NOMO-1 treated with DMSO at 0.1 percent for 48 hours (cell line): ENCODE data around the gene PLAAT4.
A peak's percentile ranks its signal among the peaks of the same experiment; 100 is the strongest.
"Not testable (repeated sequence)": the region's sequence is repeated elsewhere in the genome, so short reads cannot be mapped to it uniquely, and the experiment has no call there.

ENCODE experiments used
- DNase-seq: peaks from one replicate; lab custom pipeline; 2025; ENCODE audit not compliant: unreplicated experiment; lab: John Stamatoyannopoulos, UW

Gene PLAAT4

DNA sequence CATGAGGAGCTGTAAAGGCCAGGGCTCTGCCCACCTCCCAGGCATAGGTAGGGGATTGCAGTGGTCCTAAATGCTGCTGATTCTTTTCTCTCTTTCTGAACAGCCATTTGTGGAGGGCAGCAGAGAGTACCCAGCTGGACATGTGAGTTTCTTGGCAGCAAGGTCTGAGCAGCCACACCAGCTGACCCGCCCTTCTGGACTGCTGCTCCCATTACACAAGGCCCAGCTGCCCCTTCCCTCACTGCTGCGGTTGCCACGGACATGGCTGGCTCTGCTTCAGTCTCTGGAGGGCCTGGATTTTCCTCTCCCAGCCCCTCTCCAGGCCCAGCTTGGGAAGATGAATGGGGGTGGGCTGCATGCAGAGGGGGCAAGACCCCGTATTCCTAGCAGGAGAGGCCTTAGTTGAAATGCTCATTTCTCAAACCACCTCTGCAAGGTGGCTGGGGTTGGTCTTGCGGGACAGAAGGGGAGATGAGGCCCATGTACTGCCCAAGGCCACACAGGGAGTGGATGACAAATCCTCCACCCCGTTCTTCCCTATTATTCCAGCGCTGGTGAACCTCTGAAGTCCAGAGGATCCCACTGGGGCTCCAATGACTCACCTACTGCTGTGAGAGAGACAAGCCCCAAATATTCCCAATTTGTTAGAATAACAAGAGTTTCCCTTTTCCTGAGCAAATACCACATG, 26.1 kb upstream of the PLAAT4 start:
- no peak for DNase-seq

DNA sequence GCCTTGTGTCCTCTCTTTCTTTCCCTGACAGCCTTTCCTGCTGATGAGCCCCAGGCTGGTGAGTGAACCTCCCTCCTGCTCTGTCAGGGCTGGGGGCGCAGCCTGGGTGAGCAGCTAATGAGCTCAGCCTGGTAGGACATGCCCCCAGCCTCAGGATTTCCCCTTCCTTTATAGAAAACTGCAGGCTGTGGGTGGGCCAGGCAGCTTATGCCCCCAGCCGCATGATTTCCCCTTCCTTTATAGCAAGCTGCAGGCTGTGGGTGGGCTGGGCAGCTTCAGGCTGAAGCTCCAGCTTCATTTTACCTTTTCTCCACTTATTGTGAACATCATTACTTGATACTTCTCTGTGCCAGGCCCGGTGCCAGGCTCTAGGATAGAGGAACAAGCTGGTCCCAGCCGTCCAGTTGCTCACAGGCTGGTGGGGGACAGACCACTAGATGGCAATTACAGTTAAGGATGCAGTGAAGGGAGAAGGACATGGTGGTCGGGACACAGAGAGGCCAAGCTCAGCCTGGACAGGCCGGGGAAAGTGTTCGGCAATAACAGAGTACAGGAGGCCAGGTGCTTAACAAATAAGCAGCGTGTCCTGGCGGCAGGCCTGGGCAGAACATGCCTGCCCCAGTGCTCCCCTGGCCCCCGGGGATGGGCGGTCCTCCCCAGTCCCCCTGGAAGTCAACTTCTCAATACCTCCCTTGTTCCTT, 25.4 kb upstream of the PLAAT4 start:
- no peak for DNase-seq

DNA sequence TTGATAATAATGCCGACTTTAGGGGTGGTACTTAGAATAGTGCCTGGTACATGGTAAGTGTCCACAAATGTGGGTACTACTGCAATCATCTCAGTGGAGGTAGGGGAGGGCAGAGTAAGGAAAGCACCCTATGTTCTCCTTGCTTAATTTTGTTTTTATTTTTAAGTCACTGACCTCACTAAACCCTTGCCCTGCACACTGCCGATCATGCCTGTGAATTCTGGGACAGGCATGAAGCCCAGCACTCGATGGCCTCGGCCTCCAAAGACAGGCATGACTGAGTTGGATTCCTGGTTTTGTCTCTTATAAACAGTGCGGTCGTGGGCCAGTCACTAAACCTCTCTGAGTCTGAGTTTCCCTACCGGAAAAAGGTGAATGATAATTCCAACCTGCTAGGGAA, 23.8 kb upstream of the PLAAT4 start:
- DNase-seq: no peak

DNA sequence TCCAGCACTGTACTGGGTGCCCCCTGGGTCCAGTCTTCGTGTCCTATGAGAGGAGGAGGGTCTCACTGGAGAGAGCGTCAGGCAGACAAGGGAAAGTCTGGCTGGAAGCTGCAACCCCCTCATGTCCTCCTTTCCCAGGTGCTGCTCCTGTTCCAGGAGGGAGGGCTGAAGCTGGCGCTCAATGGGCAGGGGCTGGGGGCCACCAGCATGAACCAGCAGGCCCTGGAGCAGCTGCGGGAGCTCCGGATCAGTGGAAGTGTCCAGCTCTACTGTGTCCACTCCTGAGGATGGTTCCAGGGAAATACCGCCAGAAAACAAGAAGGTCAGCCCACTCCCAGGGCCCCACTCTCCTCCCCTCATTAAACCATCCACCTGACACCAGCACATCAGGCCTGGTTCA, 20.5 kb upstream of the PLAAT4 start:
- no peak for DNase-seq

DNA sequence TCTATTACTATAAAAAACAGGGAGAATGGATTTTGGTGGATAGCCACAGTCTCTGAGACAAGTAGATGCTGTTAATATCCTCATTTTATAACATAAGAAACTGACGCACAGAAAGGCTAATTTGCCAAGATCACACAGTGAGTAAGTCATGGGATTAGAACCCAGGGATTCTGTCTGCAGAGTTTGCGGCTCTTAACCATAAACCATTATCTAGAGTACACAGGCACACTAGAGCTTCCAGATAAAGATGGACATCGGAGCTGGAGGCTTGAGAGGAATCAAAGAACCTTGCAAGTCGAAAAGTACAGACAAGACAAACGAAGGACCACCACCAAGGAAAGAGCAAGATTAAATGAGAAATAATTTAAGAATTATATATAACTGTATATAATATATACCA, 19.5 kb upstream of the PLAAT4 start:
- no peak for DNase-seq

DNA sequence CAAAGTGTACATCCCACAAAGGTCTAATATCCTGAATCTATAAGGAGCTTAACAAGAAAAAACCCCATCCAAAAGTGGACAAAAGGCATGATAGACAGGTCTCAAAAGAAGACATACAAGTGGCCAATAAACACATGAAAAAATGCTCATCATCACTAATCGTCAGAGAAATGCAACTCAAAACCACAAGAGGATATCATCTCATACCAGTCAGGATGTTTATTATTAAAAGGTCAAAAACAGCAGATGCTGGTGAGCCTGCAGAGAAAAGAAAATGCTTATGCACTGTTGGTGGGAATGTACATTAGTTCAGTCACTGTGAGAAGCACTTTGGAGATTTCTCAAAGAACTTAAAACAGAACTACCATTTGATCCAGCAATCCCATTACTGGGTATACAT, 18.1 kb upstream of the PLAAT4 start:
- no peak for DNase-seq

DNA sequence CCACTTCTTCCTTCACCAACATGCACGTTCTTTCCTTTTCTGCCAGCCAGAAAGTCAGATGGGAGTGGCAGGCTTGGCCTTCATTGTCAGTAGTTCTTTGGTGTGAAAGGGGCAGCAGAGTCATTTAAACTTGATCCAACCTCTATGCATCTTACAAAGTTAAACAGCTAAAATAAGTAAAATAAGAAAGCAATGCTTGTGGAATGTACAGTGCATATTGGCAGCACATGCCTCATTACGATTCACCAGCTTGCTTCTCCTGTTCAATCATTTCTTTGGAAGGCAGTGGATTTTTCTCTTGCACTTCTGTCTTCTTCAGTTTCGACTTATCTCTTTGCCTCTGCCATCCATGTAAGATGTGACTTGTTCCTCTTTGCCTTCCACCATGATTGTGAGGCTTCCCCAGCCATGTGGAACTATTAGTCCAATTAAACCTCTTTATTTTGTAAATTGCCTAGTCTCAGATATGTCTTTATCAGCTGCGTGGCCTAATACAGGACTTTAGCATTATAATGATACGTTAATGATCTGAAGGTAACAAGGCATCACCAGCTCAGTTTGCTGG, 15.9 kb upstream of the PLAAT4 start:
- DNase-seq: no peak

DNA sequence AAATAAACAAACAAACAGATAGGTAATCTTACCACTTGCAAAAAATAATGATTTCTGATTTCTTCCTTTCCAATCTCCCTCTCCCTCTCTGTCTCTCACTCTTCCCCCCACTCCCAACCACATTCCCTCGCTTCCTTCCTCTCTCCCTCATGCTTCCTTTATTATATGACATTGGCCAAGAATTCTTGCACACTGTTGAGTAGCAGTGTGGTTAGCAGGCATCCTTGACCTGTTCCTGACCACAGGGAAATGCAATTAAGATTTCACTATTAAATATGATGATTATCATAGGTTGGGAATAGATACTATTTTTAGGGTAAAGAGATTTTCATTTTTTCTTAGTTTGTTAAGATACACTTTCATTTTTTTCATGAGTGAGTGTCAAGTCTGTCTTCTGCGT, 14.7 kb upstream of the PLAAT4 start:
- DNase-seq: no peak

DNA sequence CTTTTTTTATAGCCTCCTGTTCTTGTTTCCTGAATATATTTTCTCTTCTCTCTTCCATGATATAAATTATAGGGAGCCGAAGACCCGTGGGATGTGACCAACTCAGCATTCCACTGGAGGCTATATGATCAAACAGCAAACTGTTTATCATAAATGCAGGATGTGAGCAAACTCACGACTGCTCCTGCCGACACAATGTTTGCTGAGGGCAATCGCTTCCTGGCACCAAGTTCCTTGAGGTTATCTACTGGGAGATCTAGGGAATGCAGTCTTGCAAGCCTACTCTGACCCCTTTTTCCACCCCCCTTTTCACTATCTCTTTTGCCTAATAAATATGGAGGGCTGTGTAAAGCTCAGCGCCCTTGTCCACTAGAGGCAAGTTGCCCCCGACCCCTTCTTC, 13.5 kb upstream of the PLAAT4 start:
- DNase-seq: no peak

DNA sequence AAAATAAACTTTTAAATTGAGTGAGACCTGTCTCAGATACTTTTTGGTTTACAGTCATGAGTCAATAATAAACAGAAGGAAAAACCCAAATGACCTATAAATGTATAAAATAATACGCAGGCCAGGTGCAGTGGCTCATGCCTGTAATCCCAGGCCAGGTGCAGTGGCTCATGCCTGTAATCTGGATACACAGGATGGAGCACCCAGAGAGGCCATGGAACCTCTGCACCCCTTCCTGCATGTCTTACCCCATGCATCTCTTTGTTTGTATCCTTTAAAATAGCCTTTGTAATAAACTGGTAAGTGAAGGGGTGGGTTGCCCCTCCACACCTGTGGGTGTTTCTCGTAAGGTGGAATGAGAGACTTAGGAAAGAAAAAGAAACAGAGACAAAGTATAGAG, 8.9 kb upstream of the PLAAT4 start:
- no peak for DNase-seq

DNA sequence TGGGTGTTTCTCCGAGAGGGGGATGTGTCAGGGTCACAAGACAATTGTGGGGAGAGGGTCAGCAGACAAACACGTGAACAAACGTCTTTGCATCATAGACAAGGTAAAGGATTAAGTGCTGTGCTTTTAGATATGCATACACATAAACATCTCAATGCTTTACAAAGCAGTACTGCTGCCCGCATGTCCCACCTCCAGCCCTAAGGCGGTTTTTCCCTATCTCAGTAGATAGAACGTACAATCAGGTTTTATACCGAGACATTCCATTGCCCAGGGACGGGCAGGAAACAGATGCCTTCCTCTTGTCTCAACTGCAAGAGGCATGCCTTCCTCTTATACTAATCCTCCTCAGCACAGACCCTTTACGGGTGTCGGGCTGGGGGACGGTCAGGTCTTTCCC, 8.5 kb upstream of the PLAAT4 start:
- DNase-seq: not testable (repeated sequence)

DNA sequence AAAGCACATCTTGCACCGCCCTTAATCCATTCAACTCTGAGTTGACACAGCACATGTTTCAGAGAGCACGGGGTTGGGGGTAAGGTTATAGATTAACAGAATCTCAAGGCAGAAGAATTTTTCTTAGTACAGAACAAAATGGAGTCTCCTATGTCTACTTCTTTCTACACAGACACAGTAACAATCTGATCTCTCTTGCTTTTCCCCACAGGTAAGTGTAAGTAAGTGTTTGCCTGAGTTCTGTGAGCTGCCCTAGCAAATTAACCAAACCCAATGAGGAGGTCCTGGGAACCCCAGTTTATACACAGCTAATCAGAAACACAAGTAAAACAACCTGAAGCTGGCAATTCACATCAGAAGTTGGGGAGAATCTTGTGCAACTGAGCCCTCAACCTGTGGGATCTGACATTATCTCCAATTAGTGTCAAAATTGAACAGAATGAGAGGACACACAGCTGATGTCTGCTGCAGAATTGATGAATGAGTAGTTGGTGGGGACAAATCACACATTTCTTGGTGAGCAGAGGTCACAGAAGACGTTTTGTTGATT, 7.8 kb upstream of the PLAAT4 start:
- DNase-seq: not testable (repeated sequence)

DNA sequence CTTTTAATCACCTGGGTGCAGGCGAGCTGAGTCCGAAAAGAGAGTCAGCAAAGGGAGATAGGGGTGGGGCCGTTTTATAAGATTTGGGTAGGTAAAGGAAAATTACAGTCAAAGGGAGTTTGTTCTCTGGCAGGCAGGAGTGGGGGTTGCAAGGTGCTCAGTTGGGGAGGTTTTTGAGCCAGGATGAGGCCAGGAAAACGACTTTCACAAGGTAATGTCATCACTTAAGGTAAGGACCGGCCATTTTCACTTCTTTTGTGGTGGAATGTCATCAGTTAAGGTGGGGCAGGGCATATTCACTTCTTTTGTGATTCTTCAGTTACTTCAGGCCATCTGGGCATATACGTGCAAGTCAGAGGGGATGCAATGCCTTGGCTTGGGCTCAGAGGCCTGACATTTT, 7.2 kb upstream of the PLAAT4 start:
- DNase-seq: not testable (repeated sequence)

DNA sequence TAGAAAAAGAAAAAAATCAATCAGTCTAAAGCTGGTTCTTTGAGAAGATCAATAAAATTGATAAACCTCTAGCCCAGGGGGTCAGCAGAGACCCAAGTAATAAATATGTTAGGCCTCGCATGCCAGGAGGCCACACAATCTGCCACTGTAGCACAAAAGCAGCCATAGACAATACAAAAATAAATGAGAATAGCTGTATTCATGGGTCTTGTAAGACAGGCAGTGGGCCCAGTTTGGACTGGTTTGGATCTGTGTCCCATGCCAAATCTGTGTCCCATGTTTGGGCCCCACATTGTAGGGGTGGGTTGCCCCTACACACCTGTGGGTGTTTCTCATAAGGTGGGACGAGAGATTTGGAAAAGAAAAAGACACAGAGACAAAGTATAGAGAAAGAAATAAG, 6.6 kb upstream of the PLAAT4 start:
- no peak for DNase-seq

DNA sequence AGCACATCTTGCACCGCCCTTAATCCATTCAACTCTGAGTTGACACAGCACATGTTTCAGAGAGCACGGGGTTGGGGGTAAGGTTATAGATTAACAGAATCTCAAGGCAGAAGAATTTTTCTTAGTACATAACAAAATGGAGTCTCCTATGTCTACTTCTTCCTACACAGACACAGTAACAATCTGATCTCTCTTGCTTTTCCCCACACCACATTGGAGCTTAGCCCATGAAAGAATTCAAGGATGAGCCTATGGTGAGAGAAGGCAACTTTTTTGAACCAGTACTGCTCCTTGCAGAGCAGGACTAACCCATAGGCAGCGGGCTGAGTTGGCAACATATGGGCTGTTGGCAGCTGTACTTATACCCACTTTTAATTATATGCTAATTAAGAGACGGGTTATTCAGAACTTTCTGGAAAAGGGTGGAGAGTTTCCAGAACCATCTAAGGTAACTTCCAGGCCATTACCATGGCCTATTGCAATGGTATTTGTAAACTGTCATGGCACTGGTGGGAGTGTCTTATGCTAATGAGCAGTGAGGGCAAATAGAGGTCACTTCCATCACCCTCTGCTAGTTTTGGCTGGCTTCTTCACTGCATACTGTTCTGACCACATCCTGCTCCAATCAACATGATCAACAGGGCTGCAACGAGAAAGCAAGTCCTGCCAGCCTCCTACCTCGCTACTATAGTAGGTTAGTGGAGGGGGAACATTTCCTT, 5.4 kb upstream of the PLAAT4 start:
- DNase-seq: peak; percentile 16

DNA sequence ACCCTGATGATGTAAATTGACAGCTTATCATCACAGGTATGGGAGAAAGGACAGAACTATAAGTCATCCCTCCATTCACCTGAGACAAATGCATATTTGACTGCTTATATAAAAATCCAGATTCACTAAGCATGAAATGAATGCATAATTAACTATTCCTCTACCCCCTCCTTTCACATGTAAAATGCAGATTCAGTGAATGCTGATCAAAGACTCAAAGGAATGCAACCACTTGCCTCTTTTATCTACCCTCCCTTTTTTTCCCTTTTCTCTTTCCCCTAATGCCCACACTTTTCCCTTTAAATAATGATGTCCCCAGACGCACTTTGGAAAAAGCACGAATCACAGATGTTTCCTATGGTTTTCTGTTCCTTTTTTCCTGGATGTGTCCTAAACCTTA, 4.5 kb upstream of the PLAAT4 start:
- no peak for DNase-seq

DNA sequence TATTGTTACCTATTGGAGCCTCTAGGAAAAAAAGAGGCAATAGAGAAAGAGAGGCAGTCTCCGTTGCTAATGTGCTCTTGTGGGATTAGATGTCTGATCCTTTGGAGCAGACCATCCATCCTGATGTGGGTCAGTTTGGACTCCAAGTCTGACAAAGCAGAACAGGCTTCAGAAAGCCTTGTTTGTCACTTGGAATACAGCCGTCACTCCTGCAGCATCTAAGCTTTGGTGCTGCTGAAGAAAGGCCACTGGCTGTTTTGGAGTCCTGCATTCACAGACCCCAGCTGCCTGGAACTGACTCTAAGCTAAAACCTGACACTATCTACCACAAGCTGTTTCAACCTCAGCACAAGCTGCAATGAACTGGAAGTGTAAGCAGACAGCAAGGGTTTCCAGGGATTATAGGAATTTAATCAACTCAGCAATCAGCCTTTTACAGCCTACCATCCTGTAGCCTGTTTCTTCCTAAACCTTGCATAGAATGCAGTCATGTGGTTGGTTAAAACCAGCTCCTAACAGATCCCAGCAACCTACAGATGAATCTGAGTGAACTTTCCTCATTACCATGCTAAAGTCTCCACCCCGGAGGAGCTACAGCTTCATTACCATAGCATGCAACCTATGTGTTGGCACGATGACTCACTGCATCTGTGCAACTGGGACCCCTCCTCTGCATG, 3.7 kb upstream of the PLAAT4 start:
- DNase-seq: no peak

DNA sequence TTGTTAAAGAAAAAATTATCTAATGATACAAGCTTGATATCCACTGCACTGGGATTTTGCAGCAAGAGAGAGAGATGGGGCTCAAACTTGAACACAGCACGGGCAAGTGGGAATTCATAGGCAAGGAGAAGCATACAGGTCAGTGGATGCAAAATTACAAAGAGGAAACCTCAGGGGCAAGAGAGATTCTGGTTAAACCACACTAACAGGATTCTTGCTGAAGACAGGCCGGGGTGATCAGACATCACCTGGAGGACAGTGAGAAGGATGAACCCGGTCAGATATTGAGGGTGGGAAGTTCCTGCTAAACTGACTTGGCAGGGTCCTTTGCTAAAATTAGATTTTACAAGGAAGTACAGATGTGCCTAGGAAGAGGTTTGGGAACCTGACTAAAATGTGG, 2.5 kb upstream of the PLAAT4 start:
- DNase-seq: no peak

DNA sequence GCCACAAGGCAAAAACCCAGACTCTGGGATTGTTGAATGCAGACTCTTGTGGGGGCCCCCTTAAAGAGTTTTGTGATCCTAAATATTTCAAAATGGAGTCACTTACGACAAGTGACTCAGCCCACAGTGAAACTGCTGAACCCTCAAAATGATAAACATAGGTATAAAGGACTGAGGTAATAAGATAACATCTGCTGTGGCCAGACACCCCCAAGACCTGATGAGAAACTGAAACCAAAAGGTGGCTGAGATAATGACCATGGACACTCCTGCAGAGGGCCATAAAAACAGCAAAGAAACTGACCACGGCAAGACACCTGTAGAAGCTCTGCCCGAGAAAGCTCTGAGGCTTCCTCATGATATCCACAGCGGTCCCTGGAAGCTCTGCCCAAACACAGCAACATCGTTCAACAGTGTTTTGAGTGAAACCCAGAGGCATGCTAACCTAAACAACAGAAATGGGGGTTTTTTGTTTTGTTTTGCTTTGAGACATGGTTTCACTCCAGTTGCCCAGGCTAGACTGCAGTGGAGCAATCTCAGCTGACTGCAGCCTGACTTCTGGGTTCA, 1.6 kb upstream of the PLAAT4 start:
- no peak for DNase-seq

DNA sequence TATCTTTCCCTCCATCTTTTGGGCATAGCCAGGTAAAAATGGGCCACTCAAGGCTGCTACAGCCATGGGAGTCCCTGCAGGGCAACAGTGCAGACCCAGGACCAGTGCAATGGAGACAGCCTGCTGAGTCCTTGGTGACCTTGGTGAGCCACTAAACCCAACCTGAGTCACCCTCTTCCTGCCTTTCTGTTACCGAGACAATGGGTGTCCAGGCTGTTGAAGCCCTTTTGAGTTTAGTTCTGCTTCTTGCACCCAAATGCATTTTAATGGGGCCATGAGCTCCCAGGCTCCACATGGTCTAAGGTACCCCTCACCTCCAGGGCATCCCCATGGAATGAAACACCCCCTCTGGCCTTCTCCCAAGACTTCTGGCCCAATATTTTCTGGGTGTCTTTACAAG, 874 bp upstream of the PLAAT4 start:
- DNase-seq: no peak
